Measurements from ENCODE around the gene OBP2B. TPM values are rescaled to one million over a fixed set of nuclear protein-coding genes. Genes with fewer than 3 reads are reported as not detected.
A peak's percentile ranks its signal among the peaks of the same experiment; 100 is the strongest.
"Not testable (repeated sequence)": the region's sequence is repeated elsewhere in the genome, so short reads cannot be mapped to it uniquely, and the experiment has no call there.

OBP2B gene
- total and polyA plus RNA-seq, 4 donors: not detected

DNA sequence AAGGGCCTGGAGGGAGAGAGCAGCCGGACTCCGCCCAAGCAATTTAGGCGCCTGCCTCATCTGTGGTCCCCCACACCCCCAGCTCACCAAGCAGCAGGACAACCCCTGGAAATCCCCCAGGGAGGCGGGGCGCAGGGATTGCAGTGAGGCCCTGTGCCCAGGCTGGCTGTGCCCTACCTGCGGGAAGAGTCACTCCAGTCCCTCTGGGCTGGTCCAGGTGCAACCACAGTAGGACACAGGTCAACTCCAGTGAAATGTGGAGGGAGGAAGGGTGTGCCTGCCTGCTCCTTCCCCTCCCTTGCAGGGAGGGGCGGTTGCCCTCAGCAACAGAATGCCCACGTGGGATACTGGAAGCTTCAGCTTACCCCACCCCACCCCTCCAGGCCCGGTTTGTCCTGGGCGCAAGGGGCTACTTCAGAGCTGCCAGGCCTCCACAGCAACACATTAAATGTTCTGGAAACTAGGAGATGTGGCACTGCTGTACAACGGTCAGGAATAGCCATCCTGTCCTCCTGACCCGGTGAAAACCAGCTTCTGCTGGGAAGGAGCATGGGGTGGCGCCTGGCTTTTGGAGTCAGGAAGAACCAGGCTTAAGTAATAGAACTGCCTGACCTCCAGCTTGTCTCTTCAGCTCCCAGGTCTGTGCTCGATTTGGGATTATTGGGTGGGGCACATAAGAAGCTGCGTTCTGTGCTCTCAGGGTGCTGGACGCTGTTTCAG is 43.4 kb upstream of the OBP2B start:
- Histone ChIP-seq H3K27me3 (ENCODE audit: control insufficient read depth in 1 of 2, insufficient read depth in 2 of 2, low read length in 1 of 2) (peaks cover 0 to 1% of the 10 kb centered on the region in 2 donors), H3K4me1 (ENCODE audit: control insufficient read depth in 1 of 2, insufficient read depth in 2 of 2, low read length in 2 of 2) (no peaks in the 10 kb centered on the region), H3K9me3 (ENCODE audit: control insufficient read depth, low read length) (peaks cover 1% of the 10 kb centered on the region), H3K27ac (ENCODE audit: low read depth in 1 of 2, low read length in 2 of 2) (no peak overlapping the region), H3K4me3 (ENCODE audit: low read length in 2 of 2) (no peak overlapping the region), H3K36me3 (ENCODE audit: control insufficient read depth in 1 of 2, insufficient read depth in 2 of 2, low read length in 1 of 2) (no peaks in the 10 kb centered on the region)
- intact Hi-C loops (cut with DNase I): no loop called here
- peak in 1 of 2 donors; percentile 67 for DNase-seq
- 74 to 76% methylated on average over 16 of the region's 16 CpGs for WGBS, 2 donors
- ATAC-seq (ENCODE audit: low FRiP score): peak; percentile 69

DNA sequence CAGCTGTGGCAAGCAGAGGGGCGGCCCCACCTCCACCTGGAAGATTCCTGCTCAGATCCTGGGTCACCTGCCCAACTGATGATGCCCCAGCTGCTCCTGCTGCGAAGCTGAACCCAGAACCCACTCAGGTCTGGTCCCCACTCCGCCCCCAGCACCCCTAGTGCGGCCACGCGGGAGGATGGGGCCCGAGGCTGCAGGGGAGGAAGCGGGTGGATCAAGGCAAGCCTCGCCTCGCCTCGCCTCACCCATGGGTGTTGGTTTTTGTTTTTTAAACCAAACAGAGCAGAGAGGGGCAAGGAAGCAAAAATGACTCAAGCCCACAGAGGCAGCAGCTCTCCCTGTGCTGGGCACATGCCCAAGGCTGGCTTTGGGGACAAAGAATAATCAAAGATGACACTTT is 42.7 kb upstream of the OBP2B start:
- H3K4me3 ChIP-seq (ENCODE audit: low read length in 2 of 2): no peak overlapping the region
- no peak overlapping the region for H3K27ac ChIP-seq (ENCODE audit: low read depth in 1 of 2, low read length in 2 of 2)
- H3K9me3 ChIP-seq (ENCODE audit: control insufficient read depth, low read length): peaks cover 1% of the 10 kb centered on the region
- peaks cover 0 to 1% of the 10 kb centered on the region in 2 donors for H3K27me3 ChIP-seq (ENCODE audit: control insufficient read depth in 1 of 2, insufficient read depth in 2 of 2, low read length in 1 of 2)
- intact Hi-C loops (cut with DNase I): no loop called here
- 83 to 88% methylated on average over 11 of the region's 11 CpGs for WGBS, 2 donors
- DNase-seq (no peak), ATAC-seq (ENCODE audit: low FRiP score) (no peak)
- no peaks in the 10 kb centered on the region for H3K36me3 ChIP-seq (ENCODE audit: control insufficient read depth in 1 of 2, insufficient read depth in 2 of 2, low read length in 1 of 2)
- H3K4me1 ChIP-seq (ENCODE audit: control insufficient read depth in 1 of 2, insufficient read depth in 2 of 2, low read length in 2 of 2): no peaks in the 10 kb centered on the region

DNA sequence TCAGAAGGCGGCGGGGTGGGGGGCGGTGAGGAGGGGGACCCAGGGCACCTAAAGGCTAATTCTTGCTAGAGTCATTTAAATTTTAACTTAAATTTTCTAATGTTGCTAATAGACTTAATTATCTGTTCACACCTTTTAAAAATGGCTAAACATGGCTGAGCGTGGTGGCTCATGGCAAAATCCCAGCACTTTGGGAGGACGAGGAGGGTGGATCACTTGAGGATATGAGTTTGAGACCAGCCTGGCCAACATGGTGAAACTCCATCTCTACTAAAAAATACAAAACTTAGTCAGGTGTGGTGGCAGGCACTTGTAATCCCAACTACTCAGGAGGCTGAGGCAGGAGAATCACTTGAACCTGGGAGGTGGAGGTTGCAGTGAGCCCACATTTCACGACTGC is 42.2 kb upstream of the OBP2B start:
- intact Hi-C loops (cut with DNase I); H3K27ac ChIP-seq (ENCODE audit: low read depth in 1 of 2, low read length in 2 of 2); H3K4me1 ChIP-seq (ENCODE audit: control insufficient read depth in 1 of 2, insufficient read depth in 2 of 2, low read length in 2 of 2); H3K9me3 ChIP-seq (ENCODE audit: control insufficient read depth, low read length); DNase-seq; H3K36me3 ChIP-seq (ENCODE audit: control insufficient read depth in 1 of 2, insufficient read depth in 2 of 2, low read length in 1 of 2); H3K4me3 ChIP-seq (ENCODE audit: low read length in 2 of 2); H3K27me3 ChIP-seq (ENCODE audit: control insufficient read depth in 1 of 2, insufficient read depth in 2 of 2, low read length in 1 of 2); ATAC-seq (ENCODE audit: low FRiP score): not testable (repeated sequence)
- 79 to 83% methylated on average over 6 of the region's 6 CpGs for WGBS, 2 donors

DNA sequence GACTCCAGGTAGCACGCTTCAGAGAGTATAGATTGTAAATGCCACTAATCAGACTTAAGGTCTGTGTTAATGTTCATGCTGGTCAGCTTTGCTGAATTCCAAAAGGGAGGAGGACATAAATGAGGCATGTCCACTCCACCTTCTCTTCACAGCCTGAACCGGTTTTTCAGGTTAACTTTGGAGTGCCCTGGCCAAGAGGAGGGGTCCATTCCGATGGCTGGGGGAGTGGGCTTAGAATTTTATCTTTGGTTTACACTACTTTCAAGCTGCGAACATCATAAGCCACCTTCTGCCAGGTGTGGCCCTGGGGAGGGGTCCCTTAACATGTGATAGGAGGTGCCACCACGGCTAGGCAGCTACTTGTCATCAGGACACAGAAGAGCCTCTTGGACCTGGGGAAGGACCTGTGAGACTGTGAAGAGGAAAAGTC is 41.7 kb upstream of the OBP2B start:
- intact Hi-C loops (cut with DNase I): no loop called here
- DNase-seq: no peak
- Histone ChIP-seq H3K9me3 (ENCODE audit: control insufficient read depth, low read length) (peaks cover 1% of the 10 kb centered on the region), H3K4me3 (ENCODE audit: low read length in 2 of 2) (no peak overlapping the region), H3K27ac (ENCODE audit: low read depth in 1 of 2, low read length in 2 of 2) (no peak overlapping the region), H3K4me1 (ENCODE audit: control insufficient read depth in 1 of 2, insufficient read depth in 2 of 2, low read length in 2 of 2) (no peaks in the 10 kb centered on the region), H3K27me3 (ENCODE audit: control insufficient read depth in 1 of 2, insufficient read depth in 2 of 2, low read length in 1 of 2) (peaks cover 0 to 1% of the 10 kb centered on the region in 2 donors), H3K36me3 (ENCODE audit: control insufficient read depth in 1 of 2, insufficient read depth in 2 of 2, low read length in 1 of 2) (no peaks in the 10 kb centered on the region)
- no peak for ATAC-seq (ENCODE audit: low FRiP score)
- 70 to 80% methylated on average over 5 of the region's 5 CpGs for WGBS, 2 donors

GRCh38 chr9:133249337-133249736 is 40.3 kb upstream of the OBP2B start:
- H3K27ac ChIP-seq (ENCODE audit: low read depth in 1 of 2, low read length in 2 of 2): no peak overlapping the region
- no peaks in the 10 kb centered on the region for H3K4me1 ChIP-seq (ENCODE audit: control insufficient read depth in 1 of 2, insufficient read depth in 2 of 2, low read length in 2 of 2)
- no peak for DNase-seq
- peaks cover 0 to 1% of the 10 kb centered on the region in 2 donors for H3K27me3 ChIP-seq (ENCODE audit: control insufficient read depth in 1 of 2, insufficient read depth in 2 of 2, low read length in 1 of 2)
- H3K36me3 ChIP-seq (ENCODE audit: control insufficient read depth in 1 of 2, insufficient read depth in 2 of 2, low read length in 1 of 2): no peaks in the 10 kb centered on the region
- H3K4me3 ChIP-seq (ENCODE audit: low read length in 2 of 2): no peak overlapping the region
- ATAC-seq (ENCODE audit: low FRiP score): no peak
- 97 to 100% methylated on average over 1 of the region's 1 CpG for WGBS, 2 donors
- H3K9me3 ChIP-seq (ENCODE audit: control insufficient read depth, low read length): peaks cover 1% of the 10 kb centered on the region
- intact Hi-C loops (cut with DNase I): no loop called here

GRCh38 chr9:133248726-133249295 is 39.8 kb upstream of the OBP2B start:
- no peak for ATAC-seq (ENCODE audit: low FRiP score)
- no peaks in the 10 kb centered on the region for H3K4me1 ChIP-seq (ENCODE audit: control insufficient read depth in 1 of 2, insufficient read depth in 2 of 2, low read length in 2 of 2)
- intact Hi-C loops (cut with DNase I): no loop called here
- no peak overlapping the region for H3K27ac ChIP-seq (ENCODE audit: low read depth in 1 of 2, low read length in 2 of 2)
- no peak for DNase-seq
- peaks cover under 1% of the 10 kb centered on the region for H3K9me3 ChIP-seq (ENCODE audit: control insufficient read depth, low read length)
- H3K4me3 ChIP-seq (ENCODE audit: low read length in 2 of 2): no peak overlapping the region
- 85% methylated on average over 8 of the region's 8 CpGs for WGBS, 2 donors
- H3K27me3 ChIP-seq (ENCODE audit: control insufficient read depth in 1 of 2, insufficient read depth in 2 of 2, low read length in 1 of 2): peaks cover 0 to under 1% of the 10 kb centered on the region in 2 donors
- H3K36me3 ChIP-seq (ENCODE audit: control insufficient read depth in 1 of 2, insufficient read depth in 2 of 2, low read length in 1 of 2): no peaks in the 10 kb centered on the region

- H3K9me3 ChIP-seq (ENCODE audit: control insufficient read depth, low read length): no peaks in the 10 kb centered on the region
- peak in 1 of 2 donors; percentile 69 for DNase-seq
- no peaks in the 10 kb centered on the region for H3K27me3 ChIP-seq (ENCODE audit: control insufficient read depth in 1 of 2, insufficient read depth in 2 of 2, low read length in 1 of 2)
- no peak overlapping the region for H3K4me3 ChIP-seq (ENCODE audit: low read length in 2 of 2)
- 72 to 84% methylated on average over 6 of the region's 6 CpGs for WGBS, 2 donors
- no peak overlapping the region for H3K27ac ChIP-seq (ENCODE audit: low read depth in 1 of 2, low read length in 2 of 2)
- H3K4me1 ChIP-seq (ENCODE audit: control insufficient read depth in 1 of 2, insufficient read depth in 2 of 2, low read length in 2 of 2): no peaks in the 10 kb centered on the region
- intact Hi-C loops (cut with DNase I): no loop called here
- no peak for ATAC-seq (ENCODE audit: low FRiP score)
- H3K36me3 ChIP-seq (ENCODE audit: control insufficient read depth in 1 of 2, insufficient read depth in 2 of 2, low read length in 1 of 2): no peaks in the 10 kb centered on the region
Observed at GRCh38 chr9:133247632-133248031, 38.6 kb upstream of the OBP2B start.

DNA sequence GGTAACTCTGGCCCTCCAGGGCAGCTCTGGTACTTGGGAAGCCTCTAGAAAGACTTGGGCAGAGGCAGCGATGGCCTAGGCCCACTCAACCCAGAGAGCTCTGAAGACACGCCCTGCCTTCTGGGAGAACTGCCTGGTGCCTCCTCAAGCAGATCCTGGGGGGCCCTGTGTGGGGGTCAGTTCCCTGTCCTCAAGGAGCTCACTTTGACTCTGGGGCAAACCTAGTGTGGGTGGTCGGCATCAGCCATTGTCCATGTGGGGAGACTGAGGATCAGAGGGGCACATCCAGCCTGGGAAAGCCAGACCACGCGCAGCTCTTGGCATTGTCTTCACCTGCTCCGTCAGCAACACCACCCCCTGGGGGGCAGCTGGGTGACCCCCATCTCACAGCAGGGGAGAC is 37.9 kb upstream of the OBP2B start:
- no peak overlapping the region for H3K4me3 ChIP-seq (ENCODE audit: low read length in 2 of 2)
- H3K27ac ChIP-seq (ENCODE audit: low read depth in 1 of 2, low read length in 2 of 2): no peak overlapping the region
- ATAC-seq (ENCODE audit: low FRiP score): no peak
- no peaks in the 10 kb centered on the region for H3K4me1 ChIP-seq (ENCODE audit: control insufficient read depth in 1 of 2, insufficient read depth in 2 of 2, low read length in 2 of 2)
- H3K27me3 ChIP-seq (ENCODE audit: control insufficient read depth in 1 of 2, insufficient read depth in 2 of 2, low read length in 1 of 2): no peaks in the 10 kb centered on the region
- 90% methylated on average over 6 of the region's 6 CpGs for WGBS, 2 donors
- intact Hi-C loops (cut with DNase I): no loop called here
- no peaks in the 10 kb centered on the region for H3K9me3 ChIP-seq (ENCODE audit: control insufficient read depth, low read length)
- no peak for DNase-seq
- no peaks in the 10 kb centered on the region for H3K36me3 ChIP-seq (ENCODE audit: control insufficient read depth in 1 of 2, insufficient read depth in 2 of 2, low read length in 1 of 2)

DNA sequence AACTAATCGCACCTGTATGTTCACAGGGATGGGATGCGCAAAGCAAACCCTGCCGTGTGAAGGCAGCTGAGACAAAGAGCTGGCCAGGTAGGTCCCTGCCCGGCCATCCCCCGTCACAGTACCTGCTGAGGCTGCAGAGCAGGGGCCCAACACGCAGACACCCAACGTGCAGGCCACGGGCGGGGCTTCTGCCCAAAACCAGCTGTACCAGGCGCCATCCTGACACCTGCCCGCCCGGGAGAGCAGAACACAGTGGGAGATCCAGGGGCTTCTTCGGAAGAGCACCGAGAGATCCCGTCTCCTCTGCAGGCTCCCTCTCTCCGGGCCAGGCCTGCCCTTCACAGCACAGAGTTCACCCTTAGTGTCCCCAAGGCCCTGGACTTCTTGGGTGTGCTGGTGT is 37.5 kb upstream of the OBP2B start:
- ATAC-seq (ENCODE audit: low FRiP score): no peak
- DNase-seq: no peak
- intact Hi-C loops (cut with DNase I): no loop called here
- H3K9me3 ChIP-seq (ENCODE audit: control insufficient read depth, low read length): no peaks in the 10 kb centered on the region
- H3K27me3 ChIP-seq (ENCODE audit: control insufficient read depth in 1 of 2, insufficient read depth in 2 of 2, low read length in 1 of 2): no peaks in the 10 kb centered on the region
- no peak overlapping the region for H3K4me3 ChIP-seq (ENCODE audit: low read length in 2 of 2)
- H3K36me3 ChIP-seq (ENCODE audit: control insufficient read depth in 1 of 2, insufficient read depth in 2 of 2, low read length in 1 of 2): no peaks in the 10 kb centered on the region
- 84 to 87% methylated on average over 16 of the region's 16 CpGs for WGBS, 2 donors
- no peak overlapping the region for H3K27ac ChIP-seq (ENCODE audit: low read depth in 1 of 2, low read length in 2 of 2)
- no peaks in the 10 kb centered on the region for H3K4me1 ChIP-seq (ENCODE audit: control insufficient read depth in 1 of 2, insufficient read depth in 2 of 2, low read length in 2 of 2)
